K562 (cell line): Measurements from ENCODE around the gene MSX1. TPM values are rescaled to one million over a fixed set of nuclear protein-coding genes. Genes with fewer than 3 reads are reported as not detected.

Source experiments
- BCOR ChIP-seq: fragments of 450-650 bp; IDR thresholded peaks from 2 replicates; pipeline ENCODE4 v1.6.1; 2016
- CREB1 ChIP-seq, 2 experiments: sonication (generic) in 1 of 2; formaldehyde crosslinking in 1 of 2; IDR thresholded peaks; 2 replicates each; pipeline versions ENCODE4 v1.6.1 to v1.8.0; 2012 to 2022; ENCODE audit warnings: inconsistent platforms in 1 of 2, mild to moderate bottlenecking in 1 of 2, missing genetic modification reagents in 1 of 2, moderate library complexity in 1 of 2
- E2F6 ChIP-seq, 2 experiments: IDR thresholded peaks; 2 replicates each; pipeline ENCODE4 v1.6.1; 2011; ENCODE audit warnings: borderline replicate concordance in 1 of 2, control low read depth in 1 of 2, low read depth in 1 of 2, low read length in 1 of 2, mild to moderate bottlenecking in 1 of 2, mixed read lengths in 1 of 2, moderate library complexity in 1 of 2; ENCODE audit not compliant: insufficient read depth in 1 of 2, insufficient read length in 1 of 2, poor library complexity in 1 of 2, severe bottlenecking in 1 of 2; ENCODE audit errors: extremely low read depth in 1 of 2
- EP400 ChIP-seq: fragments of 450-650 bp; IDR thresholded peaks from 2 replicates; pipeline ENCODE4 v1.6.1; 2017; ENCODE audit warnings: antibody characterized with exemption, mild to moderate bottlenecking, moderate library complexity
- MEIS2 ChIP-seq: fragments of 450-650 bp; IDR thresholded peaks from 2 replicates; pipeline ENCODE4 v1.6.1; 2014; ENCODE audit warnings: mild to moderate bottlenecking; ENCODE audit not compliant: partially characterized antibody
- PTBP1 ChIP-seq: fragments of 200-400 bp; formaldehyde crosslinking; IDR thresholded peaks from 2 replicates; pipeline ENCODE4 v1.6.1; 2017; ENCODE audit warnings: low read depth, low read length
- RUNX1 ChIP-seq: sonication (generic); IDR thresholded peaks from 2 replicates; pipeline ENCODE4 v1.6.1; 2016; ENCODE audit warnings: antibody characterized with exemption, low read depth
- STAG1 ChIP-seq: sonication (generic); formaldehyde crosslinking; IDR thresholded peaks from 2 replicates; pipeline ENCODE4 v1.5.0; 2020; ENCODE audit warnings: missing genetic modification reagents, borderline replicate concordance
- ZC3H8 ChIP-seq: fragments of 450-650 bp; IDR thresholded peaks from 2 replicates; pipeline ENCODE4 v1.6.1; 2017
- ZNF175 ChIP-seq: fragments of 200-800 bp; sonication (Bioruptor generic); IDR thresholded peaks from 2 replicates; pipeline ENCODE4 v1.6.1; 2016; ENCODE audit warnings: low read depth, mild to moderate bottlenecking, missing genetic modification characterization, missing compliant biosample characterization
- ZNF212 ChIP-seq: fragments of 450-650 bp; formaldehyde crosslinking; IDR thresholded peaks from 2 replicates; pipeline ENCODE4 v1.4.0; 2020; ENCODE audit warnings: mild to moderate bottlenecking
- ZNF282 ChIP-seq: sonication (generic); formaldehyde crosslinking; IDR thresholded peaks from 2 replicates; pipeline ENCODE4 v1.8.1; 2023; ENCODE audit warnings: missing genetic modification reagents
- ZNF347 ChIP-seq: fragments of 450-650 bp; formaldehyde crosslinking; IDR thresholded peaks from 2 replicates; pipeline ENCODE4 v1.4.0; 2020; ENCODE audit warnings: low read depth, mild to moderate bottlenecking, moderate library complexity
- ZNF511 ChIP-seq: sonication (generic); formaldehyde crosslinking; IDR thresholded peaks from 2 replicates; pipeline ENCODE4 v1.8.0; 2022; ENCODE audit warnings: mild to moderate bottlenecking, missing genetic modification reagents
- polyA plus RNA-seq, 8 experiments: library from polyadenylated mRNA; depleted of rRNA in 4 of 8; stranded (reverse) in 5 of 8; unstranded in 3 of 8; fragments of >200 nt; fragmentation: Nextera tagmentation in 2 of 8; fragmentation: Illumina TruSeq in 1 of 8; extraction: Ambion mirVana in 2 of 8; extraction: Trizol in 1 of 8; gene quantifications; 2 replicates each; pipeline versions ENCODE4 v1.2.1 to v1.2.3, GENCODE V29; 2011 to 2014; ENCODE audit warnings: inconsistent platforms in 1 of 8, missing spikeins in 1 of 8
- total RNA-seq, 7 experiments: library from RNA; depleted of rRNA in 6 of 7; stranded (reverse); fragments of >200 nt in 6 of 7; fragmentation: Illumina TruSeq in 2 of 7; extraction: Trizol in 2 of 7; gene quantifications; 2 replicates each; pipeline versions ENCODE4 v1.2.1 to v1.2.3, GENCODE V29; 2011 to 2021; ENCODE audit warnings: low replicate concordance in 1 of 7
- TF ChIP-seq, protein P1 (sequence below): fragments of 250-450 bp; sonication (Bioruptor Pico); IDR thresholded peaks from 2 replicates; pipeline ENCODE4 v1.8.0; 2022; ENCODE audit warnings: inconsistent platforms
- TF ChIP-seq, protein P2 (sequence below): sonication (generic); formaldehyde crosslinking; IDR thresholded peaks from 2 replicates; pipeline ENCODE4 v1.8.1; 2023; ENCODE audit warnings: mild to moderate bottlenecking, missing genetic modification reagents

The MSX1 gene
- total and polyA plus RNA-seq, 9 of the 15 experiments (the other 6 are each of a cell fraction or from before 2014, with no cell fraction given) = 1.3 to 6.3 (median 2.3) TPM

DNA sequence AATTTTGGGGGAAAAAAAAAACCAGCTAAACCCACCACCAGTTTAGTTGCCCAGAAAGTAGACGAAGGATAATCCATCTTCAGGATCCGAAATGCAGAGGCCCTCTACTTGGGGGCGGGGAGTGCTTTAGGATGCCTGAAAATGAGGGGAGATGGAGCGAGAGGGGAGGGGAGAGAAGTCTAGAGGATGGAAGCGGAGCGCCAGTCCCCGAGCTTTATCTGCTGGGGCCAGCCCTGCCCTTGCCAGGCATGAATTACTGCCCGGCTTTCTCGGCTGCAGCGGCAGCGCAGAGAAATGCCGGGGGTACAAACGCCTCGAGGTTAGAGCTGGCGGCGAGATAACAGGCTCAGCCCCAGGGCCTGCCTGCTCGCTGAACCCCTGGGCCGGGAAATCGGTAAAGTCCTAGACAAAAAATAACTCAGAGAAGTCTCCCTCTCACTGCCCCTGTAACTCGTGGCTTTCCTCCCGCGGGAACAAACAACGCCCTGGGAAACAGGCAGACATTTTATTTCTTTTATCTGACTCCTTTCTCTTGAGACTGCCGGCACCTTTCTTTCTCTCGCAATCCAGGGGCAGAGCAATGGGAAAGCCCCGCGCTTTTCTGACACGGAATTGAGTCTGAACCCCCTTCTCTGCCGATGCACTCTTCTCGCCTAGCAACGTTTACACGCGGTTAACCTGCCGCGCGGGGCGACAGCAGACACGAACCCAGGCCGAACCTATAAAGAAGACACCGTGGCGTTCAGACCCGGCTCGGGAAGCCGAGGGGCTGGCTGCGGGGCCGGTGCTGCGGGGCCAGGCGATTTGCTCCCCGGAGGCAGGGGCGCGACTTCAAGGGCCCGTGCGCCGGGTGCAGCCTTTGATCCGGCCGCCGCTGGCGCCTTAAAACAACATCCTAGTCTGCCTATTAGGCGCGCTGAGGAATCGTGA lies 3.1 kb upstream of the MSX1 start (continued):
- TF ChIP-seq ZNF282 (CRISPR knock-in tag) = no peak
- no peak for TF ChIP-seq ZNF175
- TF ChIP-seq ZNF347 (CRISPR knock-in tag) = no peak
- no peak for TF ChIP-seq ZC3H8
- no peak for TF ChIP-seq CREB1 (IDR thresholded peaks at IDR 0.05)
- TF ChIP-seq CREB1 (CRISPR knock-in tag; IDR thresholded peaks at IDR 0.05) = no peak
- TF ChIP-seq MEIS2 = peak; percentile 37
- no peak for TF ChIP-seq EP400
- TF ChIP-seq, protein P1, sequence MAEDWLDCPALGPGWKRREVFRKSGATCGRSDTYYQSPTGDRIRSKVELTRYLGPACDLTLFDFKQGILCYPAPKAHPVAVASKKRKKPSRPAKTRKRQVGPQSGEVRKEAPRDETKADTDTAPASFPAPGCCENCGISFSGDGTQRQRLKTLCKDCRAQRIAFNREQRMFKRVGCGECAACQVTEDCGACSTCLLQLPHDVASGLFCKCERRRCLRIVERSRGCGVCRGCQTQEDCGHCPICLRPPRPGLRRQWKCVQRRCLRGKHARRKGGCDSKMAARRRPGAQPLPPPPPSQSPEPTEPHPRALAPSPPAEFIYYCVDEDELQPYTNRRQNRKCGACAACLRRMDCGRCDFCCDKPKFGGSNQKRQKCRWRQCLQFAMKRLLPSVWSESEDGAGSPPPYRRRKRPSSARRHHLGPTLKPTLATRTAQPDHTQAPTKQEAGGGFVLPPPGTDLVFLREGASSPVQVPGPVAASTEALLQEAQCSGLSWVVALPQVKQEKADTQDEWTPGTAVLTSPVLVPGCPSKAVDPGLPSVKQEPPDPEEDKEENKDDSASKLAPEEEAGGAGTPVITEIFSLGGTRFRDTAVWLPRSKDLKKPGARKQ (CRISPR knock-in tag) = peak; percentile 39; the same call in 1 of the 2 replicates
- TF ChIP-seq RUNX1 = no peak
- TF ChIP-seq PTBP1 = no peak
- no peak for TF ChIP-seq STAG1 (CRISPR knock-in tag)
- TF ChIP-seq, protein P2, sequence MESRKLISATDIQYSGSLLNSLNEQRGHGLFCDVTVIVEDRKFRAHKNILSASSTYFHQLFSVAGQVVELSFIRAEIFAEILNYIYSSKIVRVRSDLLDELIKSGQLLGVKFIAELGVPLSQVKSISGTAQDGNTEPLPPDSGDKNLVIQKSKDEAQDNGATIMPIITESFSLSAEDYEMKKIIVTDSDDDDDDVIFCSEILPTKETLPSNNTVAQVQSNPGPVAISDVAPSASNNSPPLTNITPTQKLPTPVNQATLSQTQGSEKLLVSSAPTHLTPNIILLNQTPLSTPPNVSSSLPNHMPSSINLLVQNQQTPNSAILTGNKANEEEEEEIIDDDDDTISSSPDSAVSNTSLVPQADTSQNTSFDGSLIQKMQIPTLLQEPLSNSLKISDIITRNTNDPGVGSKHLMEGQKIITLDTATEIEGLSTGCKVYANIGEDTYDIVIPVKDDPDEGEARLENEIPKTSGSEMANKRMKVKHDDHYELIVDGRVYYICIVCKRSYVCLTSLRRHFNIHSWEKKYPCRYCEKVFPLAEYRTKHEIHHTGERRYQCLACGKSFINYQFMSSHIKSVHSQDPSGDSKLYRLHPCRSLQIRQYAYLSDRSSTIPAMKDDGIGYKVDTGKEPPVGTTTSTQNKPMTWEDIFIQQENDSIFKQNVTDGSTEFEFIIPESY (CRISPR knock-in tag) = peak; percentile 51; the same call in 1 of the 2 replicates
- TF ChIP-seq ZNF511 (CRISPR knock-in tag) = no peak
- TF ChIP-seq E2F6 (IDR thresholded peaks at IDR 0.05; ENCODE audit: borderline replicate concordance in 1 of 2, extremely low read depth in 1 of 2, insufficient read depth in 1 of 2, insufficient read length in 1 of 2, low read depth in 1 of 2, low read length in 1 of 2, poor library complexity in 1 of 2, severe bottlenecking in 1 of 2) = peak in 1 of 2 experiments; percentile 29
- no peak for TF ChIP-seq ZNF212 (CRISPR knock-in tag)
- no peak for TF ChIP-seq BCOR
- TF ChIP-seq, all 486 proteins: peak for 4
